Uterus (tissue), 2 donors: ENCODE results near the gene OR6T1.

Experiments
- CTCF ChIP-seq, 4 experiments: fragments of 200-600 bp in 2 of 4; fragments of 450-650 bp in 2 of 4; sonication (generic) in 2 of 4; IDR thresholded peaks; one replicate each; pipeline ENCODE4 v1.5.1; 2016 to 2019; ENCODE audit warnings: antibody characterized with exemption in 4 of 4, mild to moderate bottlenecking in 2 of 4, moderate library complexity in 1 of 4
- POLR2A ChIP-seq, 2 donors: fragments of 450-650 bp; IDR thresholded peaks; one replicate each; pipeline ENCODE4 v1.6.1; 2016; ENCODE audit warnings: antibody characterized with exemption in 2 of 2, mild to moderate bottlenecking in 1 of 2, moderate library complexity in 1 of 2

GRCh38 chr11:123901867-123902266, 41.8 kb downstream of the OR6T1 start, which contains the start of gene OR8D4:
- no peak for TF ChIP-seq CTCF (IDR thresholded peaks at IDR 0.05)
- no peak for TF ChIP-seq POLR2A (IDR thresholded peaks at IDR 0.05)
